A673 (cell line): ENCODE measurements around the gene COL16A1.

Experiments used
- EZH2 ChIP-seq: fragments of 200-600 bp; sonication (generic); IDR thresholded peaks from 2 replicates; pipeline ENCODE4 v1.6.1; 2017; ENCODE audit warnings: borderline replicate concordance, low read depth, mild to moderate bottlenecking, mixed read lengths, antibody characterized with exemption, low read length; ENCODE audit not compliant: poor library complexity, severe bottlenecking
- TF ChIP-seq, protein P1 (sequence below): fragments of 300-800, 200-600 bp; sonication (generic); conservative IDR thresholded peaks from 2 replicates; pipeline ENCODE4 v1.5.1; 2017; ENCODE audit warnings: low read depth, mild to moderate bottlenecking, antibody characterized with exemption, low read length, moderate library complexity, mixed read lengths

DNA sequence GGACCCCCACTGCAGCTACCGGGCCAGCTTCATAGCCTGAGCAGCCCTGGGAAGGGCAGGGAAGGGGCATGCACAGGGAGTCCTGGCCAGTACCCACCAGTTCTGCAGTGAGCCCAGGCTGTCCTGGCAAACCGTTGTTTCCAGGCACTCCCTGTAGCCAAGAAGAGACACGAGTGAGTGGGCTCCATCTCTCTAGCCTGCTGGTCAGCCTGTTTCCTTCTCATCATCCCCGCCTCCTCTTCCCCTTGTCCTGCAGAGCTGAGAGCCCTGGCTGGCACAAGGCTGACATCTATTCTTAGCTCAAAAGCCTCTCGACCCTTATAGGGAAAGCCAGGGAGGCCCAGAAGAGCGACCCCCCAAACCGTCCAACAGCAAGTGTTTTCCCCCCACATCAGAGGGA is 28.7 kb downstream of the COL16A1 start:
- TF ChIP-seq, protein P1, sequence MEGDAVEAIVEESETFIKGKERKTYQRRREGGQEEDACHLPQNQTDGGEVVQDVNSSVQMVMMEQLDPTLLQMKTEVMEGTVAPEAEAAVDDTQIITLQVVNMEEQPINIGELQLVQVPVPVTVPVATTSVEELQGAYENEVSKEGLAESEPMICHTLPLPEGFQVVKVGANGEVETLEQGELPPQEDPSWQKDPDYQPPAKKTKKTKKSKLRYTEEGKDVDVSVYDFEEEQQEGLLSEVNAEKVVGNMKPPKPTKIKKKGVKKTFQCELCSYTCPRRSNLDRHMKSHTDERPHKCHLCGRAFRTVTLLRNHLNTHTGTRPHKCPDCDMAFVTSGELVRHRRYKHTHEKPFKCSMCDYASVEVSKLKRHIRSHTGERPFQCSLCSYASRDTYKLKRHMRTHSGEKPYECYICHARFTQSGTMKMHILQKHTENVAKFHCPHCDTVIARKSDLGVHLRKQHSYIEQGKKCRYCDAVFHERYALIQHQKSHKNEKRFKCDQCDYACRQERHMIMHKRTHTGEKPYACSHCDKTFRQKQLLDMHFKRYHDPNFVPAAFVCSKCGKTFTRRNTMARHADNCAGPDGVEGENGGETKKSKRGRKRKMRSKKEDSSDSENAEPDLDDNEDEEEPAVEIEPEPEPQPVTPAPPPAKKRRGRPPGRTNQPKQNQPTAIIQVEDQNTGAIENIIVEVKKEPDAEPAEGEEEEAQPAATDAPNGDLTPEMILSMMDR = no peak
- no peak for TF ChIP-seq EZH2
